ENCODE data around the gene EMP1. TPM values are rescaled to one million over a fixed set of nuclear protein-coding genes. Genes with fewer than 3 reads are reported as not detected.
A peak's percentile ranks its signal among the peaks of the same experiment; 100 is the strongest.
"Not testable (repeated sequence)": the region's sequence is repeated elsewhere in the genome, so short reads cannot be mapped to it uniquely, and the experiment has no call there.

EMP1 gene
- total RNA-seq, 1 experiment from 2014 or later = 0.48 TPM

- H3K27me3 ChIP-seq (ENCODE audit: control insufficient read depth, insufficient read depth, low read length) = no peaks in the 10 kb centered on the region
- H3K4me3 ChIP-seq (ENCODE audit: insufficient read depth, low read depth, low read length) = no peak overlapping the region
- DNase-seq = no peak
- no peaks in the 10 kb centered on the region for H3K36me3 ChIP-seq (replicated peaks; ENCODE audit: control insufficient read depth, insufficient read depth, low read length)
Measured at GRCh38 chr12:13243516-13244070, 47.1 kb downstream of the EMP1 start.

- Histone ChIP-seq H3K27me3 (ENCODE audit: control insufficient read depth, insufficient read depth, low read length) (no peaks in the 10 kb centered on the region), H3K4me3 (ENCODE audit: insufficient read depth, low read depth, low read length) (no peak overlapping the region), H3K36me3 (replicated peaks; ENCODE audit: control insufficient read depth, insufficient read depth, low read length) (no peaks in the 10 kb centered on the region)
- DNase-seq = no peak
Measured at GRCh38 chr12:13247596-13247995, 51.1 kb downstream of the EMP1 start.

DNA sequence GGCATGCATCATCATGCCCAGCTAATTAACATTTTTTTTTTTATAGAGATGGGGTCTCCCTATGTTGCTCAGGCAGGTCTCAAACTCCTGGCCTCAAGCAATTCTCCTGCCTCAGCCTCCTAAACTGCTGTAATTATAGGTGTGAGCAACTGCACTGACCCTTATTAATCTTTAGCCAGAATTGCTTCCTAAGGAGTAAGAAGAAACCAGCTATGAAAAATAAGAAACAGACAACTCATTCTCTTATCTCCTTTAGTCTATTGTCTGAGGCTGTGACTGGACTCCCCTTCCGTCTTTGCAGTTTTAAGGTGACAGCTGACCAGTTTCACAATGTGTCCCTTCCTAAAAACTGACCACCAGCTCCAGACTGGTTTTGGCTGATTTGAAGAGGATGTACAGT, 52.4 kb downstream of the EMP1 start:
- DNase-seq = no peak
- Histone ChIP-seq H3K36me3 (replicated peaks; ENCODE audit: control insufficient read depth, insufficient read depth, low read length) (no peaks in the 10 kb centered on the region), H3K27me3 (ENCODE audit: control insufficient read depth, insufficient read depth, low read length) (no peaks in the 10 kb centered on the region), H3K4me3 (ENCODE audit: insufficient read depth, low read depth, low read length) (no peak overlapping the region)

- no peaks in the 10 kb centered on the region for H3K36me3 ChIP-seq (replicated peaks; ENCODE audit: control insufficient read depth, insufficient read depth, low read length)
- H3K27me3 ChIP-seq (ENCODE audit: control insufficient read depth, insufficient read depth, low read length) = no peaks in the 10 kb centered on the region
- no peak for DNase-seq
- no peak overlapping the region for H3K4me3 ChIP-seq (ENCODE audit: insufficient read depth, low read depth, low read length)
Measured at GRCh38 chr12:13250416-13250815, 53.9 kb downstream of the EMP1 start.

GRCh38 chr12:13251521-13251920, 55.0 kb downstream of the EMP1 start:
- Histone ChIP-seq H3K36me3 (replicated peaks; ENCODE audit: control insufficient read depth, insufficient read depth, low read length) (no peaks in the 10 kb centered on the region), H3K27me3 (ENCODE audit: control insufficient read depth, insufficient read depth, low read length) (no peaks in the 10 kb centered on the region), H3K4me3 (ENCODE audit: insufficient read depth, low read depth, low read length) (no peak overlapping the region)
- DNase-seq = no peak

GRCh38 chr12:13252024-13252423, 55.5 kb downstream of the EMP1 start:
- DNase-seq = no peak
- Histone ChIP-seq H3K36me3 (replicated peaks; ENCODE audit: control insufficient read depth, insufficient read depth, low read length) (no peaks in the 10 kb centered on the region), H3K27me3 (ENCODE audit: control insufficient read depth, insufficient read depth, low read length) (no peaks in the 10 kb centered on the region), H3K4me3 (ENCODE audit: insufficient read depth, low read depth, low read length) (no peak overlapping the region)

DNA sequence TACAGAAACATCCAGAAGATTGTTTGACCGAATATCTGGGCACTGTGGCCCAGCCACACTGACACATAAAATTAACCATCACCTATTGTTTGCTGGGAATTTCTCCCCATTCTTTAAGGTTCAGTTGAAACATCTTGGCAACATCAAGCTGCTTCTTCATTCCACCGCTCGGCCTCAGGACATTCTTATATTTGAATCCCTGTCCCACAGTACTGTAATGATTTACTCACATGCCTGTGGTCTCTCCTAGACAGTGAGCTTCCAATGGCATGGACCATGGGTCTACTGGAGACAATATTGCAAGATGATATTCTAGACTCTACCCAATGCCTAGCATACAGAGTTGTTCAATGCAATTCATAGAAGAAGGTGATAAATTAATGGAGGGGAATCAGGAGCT, 56.1 kb downstream of the EMP1 start:
- no peak for DNase-seq
- H3K4me3 ChIP-seq (ENCODE audit: insufficient read depth, low read depth, low read length) = no peak overlapping the region
- no peaks in the 10 kb centered on the region for H3K27me3 ChIP-seq (ENCODE audit: control insufficient read depth, insufficient read depth, low read length)
- H3K36me3 ChIP-seq (replicated peaks; ENCODE audit: control insufficient read depth, insufficient read depth, low read length) = no peaks in the 10 kb centered on the region

DNA sequence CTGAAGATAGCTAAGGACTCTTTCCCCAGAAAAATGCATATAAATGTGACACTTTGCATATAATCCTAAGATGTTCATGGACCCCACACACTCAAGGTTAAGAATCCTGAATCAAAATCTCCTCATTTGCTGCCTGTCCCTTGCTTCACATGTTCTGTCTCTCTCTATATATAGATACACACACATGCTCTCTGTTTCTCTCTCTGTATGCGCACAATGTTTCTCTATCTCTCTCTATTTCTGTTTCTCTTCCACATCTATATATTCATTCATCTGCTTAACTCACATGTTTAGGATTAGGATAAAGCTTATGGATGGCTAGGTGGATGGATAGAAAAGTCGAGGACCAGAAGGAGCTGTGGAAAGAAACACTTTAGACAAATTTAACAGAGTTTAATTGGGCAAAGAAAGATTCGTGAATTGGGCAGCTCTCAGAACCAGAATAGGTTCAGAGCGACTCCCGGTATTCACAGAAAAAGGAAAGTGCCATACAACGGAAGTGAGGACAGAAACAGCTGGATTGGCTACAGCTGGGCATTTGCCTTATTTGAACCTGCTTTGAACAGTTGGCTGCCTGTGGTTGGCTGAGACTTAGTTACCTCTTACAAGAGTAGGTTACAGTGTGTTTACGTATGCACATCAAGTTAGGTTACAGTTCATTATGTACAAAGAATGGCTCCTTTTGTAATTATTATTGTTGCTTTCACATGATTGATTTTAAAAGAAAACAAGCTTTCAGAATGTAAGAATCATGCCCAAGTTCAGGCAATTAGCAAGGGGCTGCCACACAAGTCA, 57.6 kb downstream of the EMP1 start:
- Histone ChIP-seq H3K4me3 (ENCODE audit: insufficient read depth, low read depth, low read length) (no peak overlapping the region), H3K27me3 (ENCODE audit: control insufficient read depth, insufficient read depth, low read length) (no peaks in the 10 kb centered on the region), H3K36me3 (replicated peaks; ENCODE audit: control insufficient read depth, insufficient read depth, low read length) (no peaks in the 10 kb centered on the region)
- DNase-seq = no peak

DNA sequence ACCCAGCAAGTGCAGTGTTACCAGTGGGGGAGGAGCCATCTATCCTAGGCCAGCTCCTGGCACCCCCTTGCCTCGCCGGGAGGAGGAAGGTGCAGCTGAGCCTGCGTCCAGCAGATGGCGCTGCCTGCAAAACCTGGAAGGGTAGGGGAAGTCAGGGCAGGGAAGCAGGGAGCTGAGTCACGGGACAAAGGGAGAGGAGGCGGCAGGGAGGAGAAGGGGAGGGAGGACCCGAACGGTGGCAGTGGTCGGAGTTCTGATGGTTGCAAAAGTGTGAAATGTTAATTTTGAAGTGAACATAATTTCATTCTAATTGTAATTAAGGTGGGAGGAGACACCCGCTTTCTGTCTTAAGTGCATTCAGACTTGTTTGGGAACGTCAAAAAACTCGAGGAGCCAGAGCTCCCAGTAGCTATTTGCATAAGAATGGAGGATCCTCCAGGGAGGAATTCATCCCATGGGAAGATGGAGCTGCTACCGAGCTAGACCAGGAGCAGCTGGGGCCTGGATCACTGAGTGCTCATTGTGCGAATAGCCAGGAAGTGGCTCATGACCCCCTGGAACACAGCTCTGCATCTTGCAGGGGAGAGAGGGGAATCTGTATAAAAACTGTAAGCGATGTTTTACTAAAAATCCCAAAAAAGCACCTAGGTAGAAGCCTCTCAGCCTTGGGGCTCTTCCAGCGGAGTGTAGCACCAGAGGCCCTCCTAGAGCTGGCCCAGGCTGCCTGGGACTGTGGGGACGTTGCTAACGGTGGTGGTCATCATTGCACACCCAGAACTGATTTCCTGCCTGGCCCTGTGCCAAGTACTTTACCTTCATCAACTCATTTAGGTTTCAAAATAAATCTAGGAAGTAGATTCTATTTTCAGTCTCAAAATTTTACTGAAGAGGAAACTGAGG, 59.5 kb downstream of the EMP1 start:
- Histone ChIP-seq H3K27me3 (ENCODE audit: control insufficient read depth, insufficient read depth, low read length) (no peaks in the 10 kb centered on the region), H3K36me3 (replicated peaks; ENCODE audit: control insufficient read depth, insufficient read depth, low read length) (no peaks in the 10 kb centered on the region), H3K4me3 (ENCODE audit: insufficient read depth, low read depth, low read length) (peak overlapping the region; percentile 21; the same call in 1 of the 2 replicates)
- DNase-seq = peak; percentile 90

GRCh38 chr12:13256692-13257045, 60.1 kb downstream of the EMP1 start:
- Histone ChIP-seq H3K27me3 (ENCODE audit: control insufficient read depth, insufficient read depth, low read length) (no peaks in the 10 kb centered on the region), H3K4me3 (ENCODE audit: insufficient read depth, low read depth, low read length) (no peak overlapping the region), H3K36me3 (replicated peaks; ENCODE audit: control insufficient read depth, insufficient read depth, low read length) (no peaks in the 10 kb centered on the region)
- no peak for DNase-seq

DNA sequence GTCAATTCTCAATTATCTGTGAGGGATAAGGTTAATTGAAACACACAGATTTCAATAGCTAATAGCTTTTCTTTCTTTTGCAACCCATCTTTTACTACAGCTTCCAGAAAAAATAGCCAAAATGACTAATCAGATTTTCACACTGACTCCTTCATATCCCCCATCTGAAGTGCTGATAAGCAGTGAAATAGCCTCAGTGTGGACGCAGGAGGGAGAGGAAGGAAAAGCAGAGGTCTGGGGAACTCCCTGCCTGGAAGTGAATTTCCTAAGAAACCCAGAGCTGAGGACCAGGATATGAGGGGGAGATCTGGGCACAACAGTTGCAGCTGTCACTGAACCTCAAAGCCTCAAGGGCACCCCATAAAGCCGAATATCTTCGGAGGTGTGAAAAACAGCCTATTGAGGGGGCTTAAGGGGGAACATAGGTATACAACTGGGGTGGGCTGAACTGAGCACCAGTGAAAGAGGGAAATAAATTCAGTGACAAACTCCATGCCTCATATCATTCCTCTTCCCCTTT, 60.9 kb downstream of the EMP1 start:
- H3K27me3 ChIP-seq (ENCODE audit: control insufficient read depth, insufficient read depth, low read length) = no peaks in the 10 kb centered on the region
- H3K4me3 ChIP-seq (ENCODE audit: insufficient read depth, low read depth, low read length) = no peak overlapping the region
- no peak for DNase-seq
- no peaks in the 10 kb centered on the region for H3K36me3 ChIP-seq (replicated peaks; ENCODE audit: control insufficient read depth, insufficient read depth, low read length)

- no peak for DNase-seq
- Histone ChIP-seq H3K36me3 (replicated peaks; ENCODE audit: control insufficient read depth, insufficient read depth, low read length) (no peaks in the 10 kb centered on the region), H3K27me3 (ENCODE audit: control insufficient read depth, insufficient read depth, low read length) (no peaks in the 10 kb centered on the region), H3K4me3 (ENCODE audit: insufficient read depth, low read depth, low read length) (no peak overlapping the region)
Measured at GRCh38 chr12:13258197-13258596, 61.7 kb downstream of the EMP1 start.

GRCh38 chr12:13258717-13259119, 62.2 kb downstream of the EMP1 start:
- Histone ChIP-seq H3K36me3 (replicated peaks; ENCODE audit: control insufficient read depth, insufficient read depth, low read length) (no peaks in the 10 kb centered on the region), H3K27me3 (ENCODE audit: control insufficient read depth, insufficient read depth, low read length) (no peaks in the 10 kb centered on the region), H3K4me3 (ENCODE audit: insufficient read depth, low read depth, low read length) (no peak overlapping the region)
- no peak for DNase-seq

DNA sequence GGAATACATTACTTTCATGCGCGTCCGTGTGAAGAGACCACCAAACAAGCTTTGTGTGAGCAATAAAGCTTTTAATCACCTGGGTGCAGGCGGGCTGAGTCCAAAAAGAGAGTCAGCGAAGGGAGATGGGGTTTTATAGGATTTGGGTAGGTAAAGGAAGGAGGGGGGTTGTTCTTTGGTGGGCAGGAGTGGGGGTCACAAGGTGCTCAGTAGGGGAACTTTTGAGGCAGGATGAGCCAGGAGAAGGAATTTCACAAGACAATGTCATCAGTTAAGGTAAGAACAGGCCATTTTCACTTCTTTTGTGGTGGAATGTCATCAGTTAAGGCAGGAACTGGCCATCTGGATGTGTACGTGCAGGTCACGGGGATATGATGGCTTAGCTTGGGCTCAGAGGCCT, 63.1 kb downstream of the EMP1 start:
- not testable (repeated sequence) for DNase-seq; H3K36me3 ChIP-seq (replicated peaks; ENCODE audit: control insufficient read depth, insufficient read depth, low read length); H3K4me3 ChIP-seq (ENCODE audit: insufficient read depth, low read depth, low read length); H3K27me3 ChIP-seq (ENCODE audit: control insufficient read depth, insufficient read depth, low read length)

DNA sequence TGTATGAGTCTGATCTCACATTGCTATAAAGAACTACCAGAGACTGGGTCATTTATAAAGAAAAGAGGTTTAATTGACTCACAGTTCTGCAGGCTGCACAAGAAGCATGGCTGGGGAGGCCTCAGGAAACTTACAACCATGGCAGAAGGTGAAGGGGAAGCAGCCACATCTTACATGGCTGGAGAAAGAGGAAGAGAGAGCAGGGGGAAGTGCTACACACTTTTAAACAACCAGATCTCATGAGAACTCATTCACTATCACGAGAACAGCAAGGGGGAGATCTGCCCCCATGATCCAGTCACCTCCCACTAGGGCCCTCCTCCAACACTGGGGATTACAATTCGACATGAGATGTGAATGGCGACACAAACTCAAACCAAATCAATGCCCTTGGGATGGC, 71.3 kb downstream of the EMP1 start:
- H3K4me3 ChIP-seq (ENCODE audit: insufficient read depth, low read depth, low read length); H3K27me3 ChIP-seq (ENCODE audit: control insufficient read depth, insufficient read depth, low read length); H3K36me3 ChIP-seq (replicated peaks; ENCODE audit: control insufficient read depth, insufficient read depth, low read length); DNase-seq: not testable (repeated sequence)
